ENCODE measurements around the gene CERS1. TPM values are rescaled to one million over a fixed set of nuclear protein-coding genes. Genes with fewer than 3 reads are reported as not detected.

The CERS1 gene
- total and polyA plus RNA-seq, 10 of the 15 experiments (the other 5 are each of a cell fraction or from before 2014, with no cell fraction given) = 0.19 TPM; not detected in 9

DNA sequence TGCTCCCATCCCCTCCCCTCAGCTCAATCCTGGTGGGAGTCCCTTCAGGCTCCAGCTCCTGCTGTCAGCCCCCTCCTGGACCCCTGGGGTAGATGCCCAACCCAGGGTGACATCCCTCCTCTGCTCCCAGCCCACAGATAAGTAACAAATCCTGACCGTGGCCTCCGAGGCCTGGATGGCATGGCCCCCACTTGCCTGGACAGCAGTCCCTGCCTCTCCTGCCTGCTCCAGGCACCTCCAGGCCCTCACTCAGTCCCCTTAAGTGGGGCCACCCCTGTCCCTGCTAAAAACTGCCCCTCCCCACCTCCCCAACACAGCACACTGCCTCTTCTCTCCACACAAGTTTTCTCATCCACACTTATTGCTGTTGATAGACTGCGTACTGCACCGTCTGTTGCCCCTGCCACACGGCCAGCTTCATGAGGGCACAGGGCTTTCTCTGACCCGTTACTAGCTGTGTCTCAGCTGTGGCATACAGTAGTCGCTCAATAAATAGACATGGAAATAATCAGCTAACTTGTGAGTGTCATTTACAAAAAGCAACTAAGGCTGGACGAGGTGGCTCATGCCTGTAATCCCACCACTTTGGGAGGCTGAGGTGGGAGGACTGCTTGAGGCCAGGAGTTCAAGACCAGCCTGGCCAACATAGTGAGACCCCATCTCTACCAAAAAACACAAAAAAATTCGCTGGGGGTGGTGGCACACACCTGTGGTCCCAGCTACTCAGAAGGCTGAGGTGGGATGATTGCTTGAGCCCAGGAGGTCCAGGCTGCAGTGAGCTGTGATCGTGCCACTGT, 5.8 kb downstream of the CERS1 start:
- WGBS (ENCODE audit: insufficient coverage, insufficient replicate concordance, low lambda C conversion rate, missing lambda C conversion rate) = 31% methylated on average over 10 of the region's 10 CpGs
- ChIA-PET RAD21 (ENCODE audit: unreplicated experiment) (no interaction called here), SMC1A (ENCODE audit: uncharacterized antibody, unreplicated experiment) (interaction anchor here (1.0 kb wide), 1 partner anchor 13 kb away, joined by 3 read pairs; no protein-coding TSS in a partner anchor), POLR2A (interaction anchor here (0.7 to 0.9 kb wide), 2 partner anchors 29 to 31 kb away, joined by 3 read pairs; partner anchors contain the start of genes COPE and DDX49), CTCF (interaction anchor here (0.6 to 0.7 kb wide), 2 partner anchors 26 to 198 kb away, joined by 3 read pairs; no protein-coding TSS in a partner anchor)
- H3K4me3 ChIP-seq = no peak overlapping the region
- H3K27ac ChIP-seq (ENCODE audit: control insufficient read depth, insufficient read depth) = no peak overlapping the region
- TF ChIP-seq RUNX3 (IDR thresholded peaks at IDR 0.05; ENCODE audit: low read length) = no peak
- no peak for TF ChIP-seq STAT3 (IDR thresholded peaks at IDR 0.05; ENCODE audit: low read depth, low read length)
- TF ChIP-seq, protein P1, sequence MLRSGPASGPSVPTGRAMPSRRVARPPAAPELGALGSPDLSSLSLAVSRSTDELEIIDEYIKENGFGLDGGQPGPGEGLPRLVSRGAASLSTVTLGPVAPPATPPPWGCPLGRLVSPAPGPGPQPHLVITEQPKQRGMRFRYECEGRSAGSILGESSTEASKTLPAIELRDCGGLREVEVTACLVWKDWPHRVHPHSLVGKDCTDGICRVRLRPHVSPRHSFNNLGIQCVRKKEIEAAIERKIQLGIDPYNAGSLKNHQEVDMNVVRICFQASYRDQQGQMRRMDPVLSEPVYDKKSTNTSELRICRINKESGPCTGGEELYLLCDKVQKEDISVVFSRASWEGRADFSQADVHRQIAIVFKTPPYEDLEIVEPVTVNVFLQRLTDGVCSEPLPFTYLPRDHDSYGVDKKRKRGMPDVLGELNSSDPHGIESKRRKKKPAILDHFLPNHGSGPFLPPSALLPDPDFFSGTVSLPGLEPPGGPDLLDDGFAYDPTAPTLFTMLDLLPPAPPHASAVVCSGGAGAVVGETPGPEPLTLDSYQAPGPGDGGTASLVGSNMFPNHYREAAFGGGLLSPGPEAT (IDR thresholded peaks at IDR 0.05; ENCODE audit: low read depth) = no peak
- TF ChIP-seq TCF12 (IDR thresholded peaks at IDR 0.05; ENCODE audit: low read depth, low read length) = no peak
- TF ChIP-seq GABPA (IDR thresholded peaks at IDR 0.05; ENCODE audit: low read depth) = no peak
- TF ChIP-seq YY1 (IDR thresholded peaks at IDR 0.05; ENCODE audit: low read depth, low read length) = no peak
- no peak for TF ChIP-seq JUND (IDR thresholded peaks at IDR 0.05; ENCODE audit: low read depth, low read length)
- no peak for TF ChIP-seq SMAD5 (IDR thresholded peaks at IDR 0.05; ENCODE audit: low read depth)
- TF ChIP-seq, protein P2, sequence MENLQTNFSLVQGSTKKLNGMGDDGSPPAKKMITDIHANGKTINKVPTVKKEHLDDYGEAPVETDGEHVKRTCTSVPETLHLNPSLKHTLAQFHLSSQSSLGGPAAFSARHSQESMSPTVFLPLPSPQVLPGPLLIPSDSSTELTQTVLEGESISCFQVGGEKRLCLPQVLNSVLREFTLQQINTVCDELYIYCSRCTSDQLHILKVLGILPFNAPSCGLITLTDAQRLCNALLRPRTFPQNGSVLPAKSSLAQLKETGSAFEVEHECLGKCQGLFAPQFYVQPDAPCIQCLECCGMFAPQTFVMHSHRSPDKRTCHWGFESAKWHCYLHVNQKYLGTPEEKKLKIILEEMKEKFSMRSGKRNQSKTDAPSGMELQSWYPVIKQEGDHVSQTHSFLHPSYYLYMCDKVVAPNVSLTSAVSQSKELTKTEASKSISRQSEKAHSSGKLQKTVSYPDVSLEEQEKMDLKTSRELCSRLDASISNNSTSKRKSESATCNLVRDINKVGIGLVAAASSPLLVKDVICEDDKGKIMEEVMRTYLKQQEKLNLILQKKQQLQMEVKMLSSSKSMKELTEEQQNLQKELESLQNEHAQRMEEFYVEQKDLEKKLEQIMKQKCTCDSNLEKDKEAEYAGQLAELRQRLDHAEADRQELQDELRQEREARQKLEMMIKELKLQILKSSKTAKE (IDR thresholded peaks at IDR 0.05; ENCODE audit: low read depth, poor library complexity, severe bottlenecking) = no peak
- TF ChIP-seq SMC3 (IDR thresholded peaks at IDR 0.05; ENCODE audit: borderline replicate concordance, low read length) = no peak
- no peak for TF ChIP-seq ZNF622 (IDR thresholded peaks at IDR 0.05)
- no peak for TF ChIP-seq KLF5 (IDR thresholded peaks at IDR 0.05; ENCODE audit: partially characterized antibody)
- H3K9me3 ChIP-seq (replicated peaks; ENCODE audit: control insufficient read depth, insufficient read depth, low read length) = no peaks in the 10 kb centered on the region
- H3K4me1 ChIP-seq (ENCODE audit: control insufficient read depth, insufficient read depth, low read length) = no peaks in the 10 kb centered on the region
- no peaks in the 10 kb centered on the region for H3K79me2 ChIP-seq (ENCODE audit: control insufficient read depth, insufficient read depth, low read length)
- H2AFZ ChIP-seq (ENCODE audit: control insufficient read depth, low read depth, low read length) = no peak overlapping the region
- H3K36me3 ChIP-seq (ENCODE audit: control insufficient read depth in 2 of 2, insufficient read depth in 2 of 2, low read length in 1 of 2) = no peaks in the 10 kb centered on the region
- H3K27me3 ChIP-seq (replicated peaks in 1 of 2; ENCODE audit: control insufficient read depth in 2 of 2, insufficient read depth in 2 of 2, low read length in 1 of 2) = peaks cover 3 to 4% of the 10 kb centered on the region in 2 experiments; a peak in 3 of 4 replicates
- no peak overlapping the region for H3K9ac ChIP-seq (ENCODE audit: control insufficient read depth, insufficient read depth, low read length)
- intact Hi-C loops (cut with micrococcal nuclease; ENCODE audit: unreplicated experiment) = no loop called here
- no peak for DNase-seq (ENCODE audit: low read depth, low spot score)
- ATAC-seq = no peak
- in situ Hi-C loops (cut with MboI) = no loop called here
- FAIRE-seq = no peak
- BruUV-seq (replicated peaks) = no TSS peak
- no peak overlapping the region for H3K4me2 ChIP-seq (ENCODE audit: control insufficient read depth, insufficient read depth)
- H4K20me1 ChIP-seq (ENCODE audit: control insufficient read depth, insufficient read depth) = no peaks in the 10 kb centered on the region
